SH-SY5Y (cell line): Measurements from ENCODE around the gene DQX1.

Experiments
- GATA2 ChIP-seq: IDR thresholded peaks from 2 replicates; pipeline ENCODE4 v1.6.1; 2011; ENCODE audit warnings: mild to moderate bottlenecking, low read depth, low read length
- GATA3 ChIP-seq: IDR thresholded peaks from 2 replicates; pipeline ENCODE4 v1.6.1; 2011; ENCODE audit warnings: low read depth, mild to moderate bottlenecking, low read length, moderate library complexity

- TF ChIP-seq GATA3 (no peak), GATA2 (no peak)
Observed at GRCh38 chr2:74513605-74514367, 12.2 kb downstream of the DQX1 start.
